HG02588 (cell line): ENCODE data around the gene ZNF620.
"Not testable (repeated sequence)": the region's sequence is repeated elsewhere in the genome, so short reads cannot be mapped to it uniquely, and the experiment has no call there.

Experiments
- ATAC-seq: cut with Tn5 transposase; IDR thresholded peaks from one replicate; pipeline ENCODE4 v1.9.1; 2021; ENCODE audit warnings: mild to moderate bottlenecking, moderate library complexity; ENCODE audit not compliant: unreplicated experiment

The ZNF620 gene

DNA sequence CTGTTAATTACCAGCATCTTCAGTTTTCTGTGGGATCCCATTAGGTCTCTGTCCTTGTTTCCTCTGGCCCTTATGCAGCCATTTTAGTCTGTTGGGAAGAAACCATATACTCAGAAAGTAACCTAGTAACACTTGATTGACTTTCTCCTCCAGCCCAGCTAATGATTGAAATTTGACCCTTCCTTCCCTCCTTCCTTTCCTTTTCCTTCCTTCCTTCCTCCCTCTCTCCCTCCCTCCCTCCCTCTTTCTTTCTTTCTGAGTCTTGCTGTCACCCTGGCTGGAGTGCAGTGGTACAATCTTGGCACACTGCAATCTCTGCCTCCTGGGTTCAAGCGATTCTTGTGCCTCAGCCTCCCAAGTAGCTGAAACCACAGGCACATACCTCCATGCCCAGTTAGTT lies 5.9 kb upstream of the ZNF620 start:
- ATAC-seq: no peak

DNA sequence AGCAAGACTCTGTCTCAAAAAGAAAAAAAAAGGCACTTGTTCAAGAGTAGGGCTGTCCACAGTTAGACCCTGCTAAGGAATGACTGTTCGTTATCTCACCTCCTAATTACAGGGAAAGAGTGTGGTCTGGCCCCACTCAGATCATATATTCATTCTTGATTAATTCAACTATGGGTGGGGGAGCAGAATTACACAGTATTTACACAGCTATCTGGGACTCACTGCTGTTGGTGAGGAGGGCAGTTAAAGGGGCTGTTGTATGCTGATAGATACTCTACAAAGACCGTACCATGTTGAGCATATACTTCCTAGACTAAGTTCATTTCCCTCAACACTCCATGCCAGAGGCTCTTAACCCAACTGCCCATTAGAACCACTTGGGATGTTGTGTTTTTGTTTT lies 3.8 kb upstream of the ZNF620 start:
- ATAC-seq: no peak

DNA sequence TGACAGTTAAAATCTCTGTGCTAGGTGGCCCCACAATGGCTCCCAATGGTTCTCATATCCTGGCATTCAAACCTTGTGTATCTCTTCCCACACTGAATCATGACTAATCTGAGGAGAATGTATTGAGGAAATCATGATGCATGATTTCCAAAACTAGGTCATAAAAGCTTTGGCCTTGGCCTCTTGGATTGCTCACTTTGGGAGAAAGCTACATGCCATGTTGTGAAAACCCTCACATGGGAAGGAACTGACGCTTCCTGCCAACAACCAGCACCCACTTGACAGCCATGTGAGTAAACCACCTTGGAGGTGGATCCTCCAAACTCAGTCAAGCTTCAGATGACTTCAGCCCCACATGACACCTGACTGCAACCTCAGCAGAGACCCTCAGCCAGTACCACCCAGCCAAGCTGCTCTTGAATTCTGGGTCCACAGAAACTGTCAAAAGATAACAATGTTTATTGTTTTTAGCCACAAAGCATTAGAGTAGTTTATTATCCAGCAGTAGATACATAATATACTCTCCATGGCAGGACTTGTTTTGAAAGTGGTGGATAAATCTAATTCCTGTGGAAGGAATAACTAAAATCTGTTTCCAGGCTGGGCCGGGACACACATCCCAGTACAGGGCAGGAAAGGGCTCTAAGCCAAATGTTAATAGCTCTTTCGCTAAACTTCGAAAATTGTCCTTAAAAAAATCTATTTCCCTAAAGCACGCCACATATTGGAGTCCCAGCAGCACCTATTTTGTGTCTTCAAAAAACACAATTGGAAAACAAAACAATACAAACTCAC lies 1.0 kb upstream of the ZNF620 start:
- ATAC-seq: no peak

DNA sequence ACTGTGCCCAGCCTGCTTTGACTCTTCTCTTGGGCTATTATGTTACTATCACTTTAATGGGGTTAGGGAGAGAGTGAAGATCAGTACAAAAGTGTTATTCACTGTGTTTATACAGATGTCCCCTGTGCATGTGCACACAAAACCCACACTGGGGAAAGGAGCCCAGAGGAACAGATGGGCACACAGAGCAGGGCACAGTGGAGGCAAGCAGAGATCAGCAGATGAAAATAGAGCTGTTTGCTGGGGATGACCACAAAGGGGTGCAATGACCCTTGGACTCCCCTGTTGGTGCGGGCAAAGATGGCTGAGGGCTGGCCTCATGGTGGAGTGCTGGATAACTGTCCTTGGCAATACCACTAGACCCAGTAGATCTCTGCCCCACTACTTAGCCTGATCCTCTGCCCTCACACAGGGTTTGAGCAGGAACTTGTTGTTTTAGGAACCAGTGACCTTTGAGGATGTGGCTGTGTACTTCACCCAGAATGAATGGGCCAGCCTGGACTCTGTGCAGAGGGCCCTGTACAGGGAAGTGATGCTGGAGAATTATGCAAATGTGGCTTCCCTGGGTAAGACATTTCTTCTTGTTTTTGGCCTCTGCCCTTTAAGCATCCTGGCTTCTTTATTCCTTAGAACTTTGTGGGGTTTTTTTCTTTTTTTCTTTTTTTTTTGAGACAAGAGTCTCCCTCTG lies 5.3 kb downstream of the ZNF620 start:
- no peak for ATAC-seq

DNA sequence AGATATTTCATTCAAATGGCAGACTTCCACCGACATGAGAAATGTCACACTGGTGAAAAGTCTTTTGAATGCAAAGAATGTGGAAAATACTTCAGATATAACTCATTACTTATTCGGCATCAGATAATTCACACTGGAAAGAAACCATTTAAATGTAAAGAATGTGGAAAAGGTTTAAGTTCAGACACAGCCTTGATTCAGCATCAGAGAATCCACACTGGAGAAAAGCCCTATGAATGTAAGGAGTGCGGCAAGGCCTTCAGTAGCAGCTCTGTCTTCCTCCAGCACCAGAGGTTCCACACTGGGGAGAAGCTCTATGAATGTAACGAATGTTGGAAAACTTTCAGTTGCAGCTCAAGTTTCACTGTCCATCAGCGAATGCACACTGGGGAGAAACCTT lies 10.4 kb downstream of the ZNF620 start:
- no peak for ATAC-seq

DNA sequence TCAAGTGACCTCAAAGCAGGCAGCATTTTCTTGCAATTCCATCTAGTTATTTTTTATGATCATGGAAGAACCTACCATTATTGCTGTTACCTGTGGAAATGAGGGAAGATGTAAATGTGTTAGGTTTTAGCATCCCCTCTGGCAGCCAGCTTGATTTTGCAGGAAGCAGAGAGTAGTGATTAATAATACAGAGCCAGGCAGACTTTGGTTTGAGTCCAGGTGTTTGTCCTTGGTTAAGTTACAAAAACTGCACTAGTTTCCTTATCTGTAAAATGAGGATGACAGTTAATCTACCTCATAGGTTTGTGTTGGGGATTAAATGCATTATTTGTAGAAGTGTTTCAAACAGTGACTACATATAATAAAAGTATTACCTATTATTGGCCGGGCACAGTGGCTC lies 12.2 kb downstream of the ZNF620 start:
- no peak for ATAC-seq

DNA sequence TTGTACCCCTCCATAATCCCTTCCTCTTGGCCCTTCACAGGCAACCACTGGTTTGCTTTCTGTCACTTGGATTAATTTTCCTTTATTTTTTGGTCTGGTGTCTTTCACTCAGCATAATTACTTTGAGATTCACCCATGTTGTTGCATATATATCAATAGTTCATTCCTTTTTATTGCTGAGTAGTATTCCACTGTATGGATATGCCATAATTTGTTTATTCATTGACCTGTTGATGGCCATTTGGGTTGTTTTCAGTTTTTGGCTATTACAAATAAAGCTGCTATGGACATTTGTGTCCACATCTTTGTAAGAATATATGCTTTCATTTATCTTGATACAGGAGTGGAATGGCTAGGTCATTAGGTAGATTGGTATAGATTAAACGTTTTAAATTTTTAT lies 13.0 kb downstream of the ZNF620 start:
- ATAC-seq: no peak

DNA sequence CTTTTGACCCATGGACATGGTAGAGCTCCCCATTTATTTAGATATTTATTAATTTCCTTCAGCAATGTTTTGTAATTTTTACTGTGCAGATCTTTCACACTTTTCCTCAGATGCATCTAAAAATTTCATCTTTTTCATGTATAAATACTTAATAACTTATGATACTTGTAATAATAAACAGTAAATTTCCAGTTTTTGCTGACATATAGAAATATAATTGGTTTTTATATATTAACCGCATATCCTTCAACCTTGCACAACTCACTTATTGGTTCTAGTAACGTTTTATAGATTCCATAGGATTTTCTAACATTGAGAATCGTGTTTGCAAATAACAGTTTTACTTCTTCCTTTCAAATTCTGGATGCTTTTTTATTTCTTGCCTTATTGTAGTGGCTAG lies 15.4 kb downstream of the ZNF620 start:
- no peak for ATAC-seq

DNA sequence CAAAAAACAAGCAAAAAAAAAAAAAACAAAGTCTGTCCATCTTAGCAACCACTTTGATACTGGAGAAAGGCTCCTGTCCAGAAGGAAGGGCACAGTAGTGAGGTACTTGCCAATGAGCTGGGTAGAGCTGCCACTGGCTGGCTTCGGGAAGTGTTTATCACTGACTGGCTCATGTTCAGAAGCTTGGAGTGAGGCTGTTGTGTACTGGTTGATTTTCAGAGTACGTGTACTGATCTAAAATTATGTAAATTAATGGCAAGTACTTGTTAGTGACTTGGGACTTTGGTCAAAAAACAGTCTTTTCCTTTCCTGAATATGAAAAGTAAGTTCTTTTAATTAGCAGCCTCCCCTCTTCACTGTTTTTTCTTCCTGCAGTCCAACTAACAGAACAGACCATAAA lies 17.9 kb downstream of the ZNF620 start:
- no peak for ATAC-seq

DNA sequence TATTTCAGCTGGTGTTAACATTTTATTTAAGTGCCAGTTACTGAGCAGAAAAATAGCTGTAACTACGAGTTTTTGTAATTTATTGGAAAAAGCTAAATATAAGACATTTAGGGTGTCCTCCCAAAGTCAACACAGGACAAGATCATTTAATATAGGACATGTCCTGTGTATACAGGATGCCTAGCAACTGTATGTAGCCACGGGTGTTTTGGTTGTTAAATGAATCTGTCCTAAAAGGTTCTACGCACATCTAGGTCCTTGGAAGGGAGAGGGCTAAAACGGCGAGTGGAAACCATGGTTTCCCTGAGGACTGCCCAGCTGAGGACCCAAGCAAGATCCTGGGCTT lies 18.4 kb downstream of the ZNF620 start:
- no peak for ATAC-seq

DNA sequence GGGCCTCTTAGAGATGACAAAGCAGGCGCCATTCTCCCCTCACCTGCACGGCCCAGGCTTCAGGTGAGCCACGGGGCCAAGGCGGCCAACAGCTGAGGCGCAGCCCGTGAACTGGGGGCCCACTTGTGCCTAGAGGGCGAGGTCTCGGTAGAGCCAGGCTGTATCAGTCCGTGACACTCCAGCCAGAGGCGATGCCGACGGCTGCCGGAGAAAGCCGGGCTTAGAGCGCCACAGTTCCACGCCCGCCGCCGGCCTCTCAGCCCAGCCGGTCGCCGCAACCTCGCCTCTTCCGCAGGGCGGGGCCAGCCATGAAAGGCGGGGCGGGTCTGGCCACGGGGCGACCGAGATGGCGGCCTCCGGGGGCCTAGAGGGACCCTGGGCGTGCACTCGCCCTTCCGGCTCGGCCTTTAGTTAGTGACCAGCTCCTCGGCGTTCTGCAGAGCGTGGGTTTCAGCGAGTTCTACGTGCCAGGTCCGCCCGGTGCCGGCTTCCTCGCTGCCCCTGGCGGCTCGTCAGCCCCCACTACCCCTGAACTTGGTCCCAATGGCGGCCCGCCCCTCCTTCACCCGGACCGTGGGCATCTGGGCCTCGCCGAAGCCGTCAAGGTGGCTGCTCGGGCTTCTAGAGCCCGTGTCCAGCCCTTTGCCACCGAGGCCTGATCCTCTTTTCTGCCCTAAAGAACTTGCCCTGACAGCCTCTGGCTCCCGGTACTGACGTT lies 18.9 kb downstream of the ZNF620 start, which contains the start of gene ZNF621:
ZNF621 (plus strand) TSS at position 393 of the 718 bp plus-strand sequence. CDS start 881 bp downstream, outside the sequence.
- peak; percentile 99 for ATAC-seq

DNA sequence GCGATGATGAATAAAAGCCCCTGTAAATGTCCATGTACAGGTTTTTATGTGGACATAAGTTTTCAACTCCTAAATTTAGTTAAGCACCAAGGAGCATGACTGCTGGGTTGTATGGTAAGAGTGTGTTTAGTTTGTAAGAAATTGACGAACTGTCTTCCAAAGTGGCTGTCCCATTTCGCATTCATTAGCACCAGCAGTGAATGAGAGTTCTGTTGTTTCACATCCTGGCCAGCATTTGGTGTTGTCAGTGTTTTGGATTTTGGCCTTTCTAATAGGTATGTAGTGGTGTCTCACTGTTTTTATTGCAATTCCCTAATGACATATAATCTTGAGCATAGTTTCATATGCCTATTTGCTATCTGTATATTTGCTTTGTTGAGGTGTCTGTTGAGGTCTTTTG lies 22.6 kb downstream of the ZNF620 start:
- ATAC-seq: no peak

DNA sequence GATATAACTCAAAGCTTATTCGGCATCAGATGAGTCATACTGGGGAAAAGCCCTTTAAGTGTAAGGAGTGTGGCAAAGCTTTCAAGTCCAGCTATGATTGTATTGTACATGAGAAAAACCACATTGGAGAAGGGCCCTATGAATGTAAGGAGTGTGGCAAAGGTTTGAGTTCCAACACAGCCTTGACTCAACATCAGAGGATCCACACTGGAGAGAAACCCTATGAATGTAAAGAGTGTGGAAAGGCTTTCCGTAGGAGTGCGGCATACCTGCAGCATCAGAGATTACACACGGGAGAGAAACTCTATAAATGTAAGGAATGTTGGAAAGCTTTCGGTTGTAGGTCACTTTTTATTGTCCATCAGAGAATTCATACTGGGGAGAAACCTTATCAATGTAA lies 26.4 kb downstream of the ZNF620 start:
- ATAC-seq: no peak

DNA sequence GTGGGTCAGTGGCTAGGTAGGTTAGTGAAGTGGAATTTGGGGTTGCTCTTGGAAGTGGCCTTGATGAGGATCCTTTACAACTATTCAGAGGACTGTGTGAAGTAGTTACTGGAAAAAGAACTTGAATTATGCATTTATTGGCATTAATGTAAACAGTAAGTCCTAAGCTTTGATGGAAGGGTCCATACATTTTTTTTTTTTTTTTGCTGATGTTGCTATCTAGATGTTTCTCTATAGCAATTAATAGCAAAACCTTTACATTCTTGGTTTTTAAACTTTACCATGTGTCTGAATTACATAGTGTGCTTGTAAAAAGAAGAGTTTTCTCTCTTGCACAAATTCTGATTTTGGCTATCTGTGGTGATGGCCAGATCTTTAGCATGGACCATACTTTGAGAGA lies 28.4 kb downstream of the ZNF620 start:
- ATAC-seq: no peak

DNA sequence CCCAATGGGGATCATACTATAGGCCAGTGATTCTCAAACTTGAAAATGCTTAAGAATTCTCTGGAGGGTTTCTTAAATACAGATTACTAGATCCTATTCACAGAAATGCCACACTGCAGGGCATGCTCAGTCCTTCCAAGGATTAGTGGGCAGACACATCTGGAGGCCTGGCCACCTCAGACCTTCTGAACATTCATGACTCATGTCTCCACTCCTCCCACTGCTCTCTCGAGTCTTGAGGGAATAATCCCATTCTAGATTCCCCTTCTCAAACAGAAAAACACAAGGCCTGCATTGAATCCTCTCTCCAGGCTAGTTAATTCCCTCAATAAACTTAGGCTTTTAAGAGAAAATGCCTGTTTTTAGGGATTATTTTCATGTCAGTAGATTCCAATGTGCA lies 41.0 kb downstream of the ZNF620 start:
- ATAC-seq: no peak

DNA sequence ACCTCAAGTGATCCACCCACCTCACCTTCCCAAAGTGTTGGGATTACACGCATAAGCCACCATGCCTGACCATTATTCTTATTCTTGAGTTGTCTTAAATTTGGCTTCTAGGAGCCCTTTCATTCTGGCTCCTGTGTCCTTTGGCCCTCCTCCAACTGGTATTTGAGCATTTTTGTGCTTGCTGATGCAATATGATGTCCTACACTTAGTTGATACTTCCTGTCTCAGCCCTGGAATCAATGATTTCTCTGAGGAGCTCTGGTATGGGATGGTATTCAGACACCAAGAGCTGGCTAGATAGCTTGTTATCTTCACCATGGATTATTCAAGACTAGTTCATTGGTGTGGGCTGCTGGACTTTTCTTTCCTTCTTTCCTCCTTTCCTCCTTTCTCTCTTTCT lies 44.3 kb downstream of the ZNF620 start:
- no peak for ATAC-seq

DNA sequence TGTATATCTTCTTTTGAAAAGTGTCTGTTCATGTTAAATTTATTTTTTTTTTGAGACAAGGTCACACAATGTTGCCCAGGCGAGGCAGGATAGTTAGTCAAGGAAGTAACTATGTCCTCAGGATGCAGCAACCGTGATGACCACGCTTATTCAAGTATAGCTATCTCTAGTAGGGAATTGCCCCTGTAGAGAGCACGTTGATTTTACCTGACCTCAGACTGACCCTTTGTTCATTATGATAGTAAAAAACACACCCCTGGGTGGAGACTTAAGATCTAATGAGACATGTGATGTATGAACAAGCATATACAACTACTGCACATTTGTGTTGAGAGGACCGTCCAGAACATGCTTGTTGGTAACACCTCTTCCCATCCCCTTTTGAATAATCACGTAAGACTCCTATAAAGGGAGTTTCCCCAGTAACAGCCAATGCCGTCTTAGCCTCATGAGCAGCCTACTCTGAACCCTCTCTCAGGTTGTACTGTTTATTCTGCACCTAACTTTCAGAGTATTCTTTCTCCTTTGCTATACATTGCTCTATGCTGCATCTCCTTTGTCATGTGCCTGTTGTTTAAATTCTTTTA lies 51.8 kb downstream of the ZNF620 start:
- no peak for ATAC-seq

DNA sequence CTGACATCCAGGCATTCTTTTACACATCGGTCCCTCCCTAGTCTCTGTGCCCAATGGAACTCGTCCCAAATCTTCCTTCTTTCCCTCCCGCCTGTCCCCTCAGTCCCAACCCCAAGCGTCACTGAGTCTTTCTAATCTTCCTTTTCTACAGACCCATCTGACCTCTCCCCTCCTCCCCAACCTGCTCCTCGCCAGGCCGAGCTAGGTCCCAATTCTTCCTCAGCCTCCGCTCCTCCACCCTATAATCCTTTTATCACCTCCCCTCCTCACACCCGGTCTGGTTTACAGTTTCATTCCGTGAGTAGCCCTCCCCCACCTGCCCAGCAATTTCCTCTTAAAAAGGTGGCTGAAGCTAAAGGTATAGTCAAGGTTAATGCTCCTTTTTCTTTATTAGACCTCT lies 56.6 kb downstream of the ZNF620 start:
- not testable (repeated sequence) for ATAC-seq

DNA sequence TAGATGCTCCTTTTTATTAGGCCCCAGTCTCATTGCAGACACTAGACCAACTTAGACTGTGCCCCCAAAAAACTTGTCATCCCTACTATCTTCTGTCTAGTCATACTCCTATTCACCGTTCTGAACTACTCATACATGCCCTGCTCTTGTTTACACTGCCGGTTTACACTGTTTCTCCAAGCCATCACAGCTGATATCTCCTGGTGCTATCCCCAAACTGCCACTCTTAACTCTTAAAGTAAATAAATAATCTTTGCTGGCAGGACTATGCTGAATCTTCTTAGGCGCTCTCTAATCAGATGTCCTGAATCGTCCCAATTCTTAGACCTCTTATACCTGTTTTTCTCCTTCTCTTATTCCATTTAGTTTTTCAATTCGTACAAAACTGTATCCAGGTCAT lies 59.8 kb downstream of the ZNF620 start:
- ATAC-seq: not testable (repeated sequence)

DNA sequence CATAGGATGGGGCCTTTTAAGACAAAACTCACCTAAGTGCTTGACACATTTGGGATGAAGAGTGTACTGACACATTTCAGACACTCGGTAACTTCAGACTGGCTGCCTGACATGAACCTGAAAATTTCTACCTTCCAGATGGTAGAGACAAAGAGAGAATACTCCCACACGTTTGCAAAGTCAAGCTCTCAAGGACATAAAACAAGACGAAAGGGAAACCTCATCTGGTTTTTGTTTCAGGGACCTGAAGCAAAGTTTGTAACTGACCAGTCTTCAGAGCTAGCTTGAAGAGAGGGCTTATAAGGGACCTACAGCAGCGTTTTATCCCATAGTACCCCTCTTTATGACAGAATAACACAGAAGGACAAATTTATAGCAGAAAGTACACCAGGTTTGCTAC lies 60.9 kb downstream of the ZNF620 start:
- no peak for ATAC-seq
